Measurements from ENCODE around the gene C2orf78.

DNA sequence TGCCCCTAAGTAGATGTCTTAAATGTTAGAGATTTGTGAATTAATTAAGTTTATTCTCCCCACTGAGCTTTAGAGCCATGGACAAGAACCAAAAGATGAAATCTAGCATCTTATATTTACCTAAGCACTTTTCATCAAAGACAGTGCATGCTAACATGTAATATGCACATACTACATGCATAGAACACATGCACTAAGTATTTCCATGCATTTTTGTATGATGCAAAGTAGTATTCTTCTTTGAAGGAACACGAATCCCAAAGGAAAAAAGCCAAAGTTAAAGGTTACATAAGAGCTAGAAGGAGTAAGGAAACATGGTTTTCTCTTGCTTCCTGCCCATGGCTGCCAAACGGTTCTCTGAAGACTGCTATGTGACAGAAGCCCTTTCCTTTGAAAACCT is 60.1 kb downstream of the C2orf78 start:
- no peak for TF ChIP-seq POLR2A (IDR thresholded peaks at IDR 0.05)
- no peak for TF ChIP-seq CTCF (IDR thresholded peaks at IDR 0.05)
- TF ChIP-seq POLR2AphosphoS5 (IDR thresholded peaks at IDR 0.05) = no peak
